Midbrain (tissue), 1 donor: ENCODE data around the gene CDR2.
"Not testable (repeated sequence)": the region's sequence is repeated elsewhere in the genome, so short reads cannot be mapped to it uniquely, and the experiment has no call there.

Experiments used
- DNase-seq: peaks from one replicate; lab custom pipeline; 2025; lab: John Stamatoyannopoulos, UW

CDR2 gene

DNA sequence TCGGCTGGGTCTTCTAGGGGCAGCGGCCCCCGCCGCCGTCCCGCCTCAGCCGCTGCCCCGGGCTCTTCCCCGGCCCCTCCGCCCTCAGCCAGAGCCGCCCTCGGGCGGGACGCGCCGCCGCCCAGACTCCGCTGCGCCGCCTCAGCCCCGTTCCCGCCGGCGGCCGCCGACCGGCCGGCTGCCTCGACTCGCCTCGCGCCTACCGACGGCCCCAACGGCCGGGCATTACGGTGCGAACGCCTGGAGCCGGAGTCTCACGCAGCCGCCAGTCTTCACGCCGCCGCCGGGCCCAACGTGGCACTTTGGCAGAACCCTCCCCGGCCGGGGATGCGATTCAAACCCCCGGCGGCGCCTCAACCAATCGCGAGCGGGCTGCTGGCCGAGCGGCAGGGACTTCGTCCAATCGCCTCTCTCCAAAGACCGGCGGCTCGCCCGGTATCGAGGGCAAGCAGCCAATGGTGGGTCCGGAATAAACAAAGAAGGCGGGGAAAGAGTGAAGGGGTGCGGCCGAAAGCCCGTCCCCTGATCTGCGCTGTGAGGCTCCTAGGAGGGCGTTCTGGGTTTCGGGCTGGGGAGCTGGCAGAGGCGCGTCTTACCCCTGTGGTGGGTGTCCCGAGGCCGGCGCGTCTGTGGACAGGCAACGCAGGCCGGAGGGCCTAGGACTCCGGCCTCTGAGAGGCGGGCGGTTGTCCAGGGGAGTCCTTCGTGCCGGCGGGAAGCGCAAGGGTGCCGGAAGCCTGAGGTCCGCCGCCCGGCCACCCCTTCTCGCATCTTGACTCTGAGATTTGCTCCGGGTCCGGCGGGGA, at the start of gene CDR2:
Gene CDR2, minus strand, starts transcription at position 309 of the 806 bp plus-strand sequence. CDS start 310 bp downstream, outside the sequence.
- DNase-seq = peak; percentile 98

GRCh38 chr16:22423716-22424115, 49.3 kb upstream of the CDR2 start:
- DNase-seq = no peak

DNA sequence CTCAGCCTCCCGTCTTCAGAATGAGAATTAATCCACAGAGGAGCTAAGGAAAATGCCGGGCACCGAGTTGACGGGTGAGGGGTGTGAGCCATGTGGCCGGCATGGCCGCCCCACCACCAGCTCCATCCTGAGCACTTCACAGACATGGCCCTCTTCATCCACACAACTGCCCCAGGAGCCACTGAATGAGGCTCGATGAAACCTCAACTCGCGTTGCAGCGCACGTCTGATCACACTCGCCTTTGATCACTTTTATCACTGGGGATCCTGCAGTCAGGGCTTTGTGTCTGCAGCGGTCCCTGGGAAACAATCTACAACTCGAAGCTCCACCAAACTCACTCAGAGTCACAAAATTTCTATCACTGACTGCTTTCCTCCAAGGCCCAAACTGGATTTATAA, 46.7 kb upstream of the CDR2 start:
- DNase-seq = no peak

DNA sequence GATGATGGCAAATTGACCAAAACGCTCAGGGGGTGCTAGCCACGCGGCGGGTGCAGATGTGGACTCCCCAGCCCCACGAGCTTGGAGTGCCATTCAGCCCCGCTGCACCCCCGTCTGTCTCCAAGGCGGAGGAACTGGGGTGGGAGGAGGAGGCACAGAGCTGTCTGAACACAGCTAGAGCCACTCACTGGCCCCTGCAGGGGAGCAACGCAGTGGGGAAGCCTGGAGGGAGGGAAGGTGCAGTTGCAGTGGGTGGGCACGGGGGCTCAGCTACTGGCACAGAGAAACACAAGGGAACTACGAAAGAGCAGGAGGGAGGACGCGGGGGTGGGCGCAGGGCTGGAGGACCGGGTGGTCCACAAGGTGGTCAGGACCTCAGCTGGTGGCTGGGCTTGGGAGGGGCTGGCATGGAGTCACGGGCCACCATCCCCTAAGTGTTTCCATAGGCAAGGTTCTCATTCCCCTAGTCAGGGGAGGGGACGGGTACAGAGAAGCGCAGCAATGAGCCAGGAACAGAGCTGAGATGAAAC, 46.3 kb upstream of the CDR2 start:
- DNase-seq = no peak

- no peak for DNase-seq
Observed at GRCh38 chr16:22419908-22420307, 45.5 kb upstream of the CDR2 start.

- no peak for DNase-seq
Observed at GRCh38 chr16:22418826-22419225, 44.4 kb upstream of the CDR2 start.

DNA sequence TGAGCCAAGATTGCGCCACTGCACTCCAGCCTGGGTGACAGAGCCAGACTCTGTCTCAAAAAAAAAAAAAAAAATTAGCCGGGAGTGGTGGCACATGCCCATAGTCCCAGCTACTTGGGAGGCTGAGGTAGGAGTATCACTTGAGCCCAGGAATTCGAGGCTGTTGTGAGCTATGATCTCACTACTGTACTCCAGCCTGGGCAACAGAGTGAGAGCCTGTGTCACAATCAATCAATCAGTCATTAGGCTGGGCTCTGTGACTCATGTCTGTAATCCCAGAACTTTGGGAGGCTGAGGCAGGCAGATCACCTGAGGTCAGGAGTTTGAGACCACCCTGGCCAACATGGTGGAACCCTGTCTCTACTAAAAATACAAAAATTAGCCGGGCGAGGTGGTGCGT, 43.4 kb upstream of the CDR2 start:
- DNase-seq = not testable (repeated sequence)

DNA sequence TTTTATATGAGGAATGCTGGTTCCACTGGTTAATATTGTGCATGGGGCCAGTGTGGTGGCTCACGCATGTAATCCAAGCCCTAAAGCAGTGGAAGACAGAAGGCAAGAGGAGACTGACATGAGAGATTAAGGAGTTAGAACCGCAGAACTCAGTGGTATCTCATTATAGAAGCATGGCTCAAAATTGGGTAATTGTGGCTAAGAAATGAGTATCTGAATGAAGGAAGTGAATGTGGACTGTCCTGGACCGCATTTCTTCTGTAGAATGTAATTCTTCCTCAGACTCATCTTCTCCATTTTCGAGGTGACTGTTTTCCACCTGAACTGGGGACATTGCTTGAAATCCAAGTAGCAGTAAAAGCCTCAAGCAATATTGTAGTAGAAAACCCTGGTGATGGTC, 42.6 kb upstream of the CDR2 start:
- DNase-seq = no peak

- no peak for DNase-seq
Observed at GRCh38 chr16:22413819-22414218, 39.4 kb upstream of the CDR2 start.

- DNase-seq = no peak
Observed at GRCh38 chr16:22407486-22407885, 33.1 kb upstream of the CDR2 start.

- DNase-seq = no peak
Observed at GRCh38 chr16:22402191-22402590, 27.8 kb upstream of the CDR2 start.

- no peak for DNase-seq
Observed at GRCh38 chr16:22400900-22401299, 26.5 kb upstream of the CDR2 start.

- DNase-seq = no peak
Observed at GRCh38 chr16:22397931-22398330, 23.5 kb upstream of the CDR2 start.

DNA sequence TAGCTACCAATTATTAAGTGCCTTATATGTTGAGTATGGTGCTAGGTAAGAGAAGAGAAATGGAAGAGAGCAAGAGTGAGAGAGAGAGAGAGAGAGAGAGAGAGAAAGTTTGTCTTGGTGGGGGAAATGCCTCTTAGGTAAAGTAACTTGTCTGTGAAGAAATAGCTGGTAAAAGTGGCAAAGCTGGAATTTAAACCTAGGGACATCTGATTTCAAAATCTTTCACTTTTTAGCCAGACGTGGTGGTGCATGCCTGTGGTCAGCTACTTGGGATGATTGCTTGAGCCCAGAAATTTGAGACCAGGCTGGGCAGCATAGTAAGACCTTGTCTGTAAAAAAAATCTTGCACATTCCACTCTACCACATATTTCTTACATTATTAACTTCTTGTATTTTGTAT, 23.0 kb upstream of the CDR2 start:
- DNase-seq = no peak

GRCh38 chr16:22395960-22396359, 21.5 kb upstream of the CDR2 start:
- DNase-seq = no peak

- DNase-seq = no peak
Observed at GRCh38 chr16:22394121-22394520, 19.7 kb upstream of the CDR2 start.

- DNase-seq = no peak
Observed at GRCh38 chr16:22388101-22388644, 13.8 kb upstream of the CDR2 start.

DNA sequence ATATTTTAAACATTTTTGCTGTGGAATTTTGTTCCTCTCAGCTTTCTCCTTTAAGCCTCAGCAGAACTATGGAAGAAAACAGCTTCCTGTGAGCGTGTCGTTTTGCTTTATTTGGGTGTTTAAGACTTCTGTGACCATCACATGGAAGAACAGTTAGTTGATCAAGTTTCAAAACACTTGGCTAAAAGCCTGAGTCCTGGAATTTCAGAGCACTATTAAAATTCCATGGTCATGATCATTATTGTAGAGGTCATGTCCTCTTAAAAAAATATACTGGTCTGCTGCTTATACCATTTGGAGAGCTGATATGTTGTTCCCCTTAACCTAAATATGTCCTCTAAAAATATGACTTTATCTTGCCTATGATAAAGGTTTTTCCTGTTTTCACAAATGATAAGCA, 12.6 kb upstream of the CDR2 start:
- no peak for DNase-seq

GRCh38 chr16:22385196-22385595, 10.8 kb upstream of the CDR2 start:
- no peak for DNase-seq

DNA sequence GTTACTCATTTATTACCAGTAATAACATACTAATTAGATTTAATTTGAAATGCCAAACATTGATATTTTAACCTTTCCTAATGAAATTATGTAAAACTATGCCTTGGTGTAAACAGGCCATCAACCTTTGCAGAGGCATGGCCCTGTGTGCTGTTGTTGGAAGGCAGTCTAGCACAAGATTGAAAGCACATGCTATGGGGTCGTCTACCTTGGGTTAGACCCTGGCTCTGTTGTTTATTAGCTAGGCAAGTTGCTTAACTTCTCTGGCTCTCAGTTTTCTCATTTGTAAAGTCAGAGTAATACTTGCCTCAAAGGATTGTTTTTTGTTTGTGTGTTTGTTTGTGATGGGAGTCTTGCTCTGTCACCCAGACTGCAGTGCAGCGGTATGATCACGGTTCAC, 9.4 kb upstream of the CDR2 start:
- DNase-seq = no peak

- no peak for DNase-seq
Observed at GRCh38 chr16:22381392-22381791, 7.0 kb upstream of the CDR2 start.

- DNase-seq = no peak
Observed at GRCh38 chr16:22380529-22380928, 6.1 kb upstream of the CDR2 start.

DNA sequence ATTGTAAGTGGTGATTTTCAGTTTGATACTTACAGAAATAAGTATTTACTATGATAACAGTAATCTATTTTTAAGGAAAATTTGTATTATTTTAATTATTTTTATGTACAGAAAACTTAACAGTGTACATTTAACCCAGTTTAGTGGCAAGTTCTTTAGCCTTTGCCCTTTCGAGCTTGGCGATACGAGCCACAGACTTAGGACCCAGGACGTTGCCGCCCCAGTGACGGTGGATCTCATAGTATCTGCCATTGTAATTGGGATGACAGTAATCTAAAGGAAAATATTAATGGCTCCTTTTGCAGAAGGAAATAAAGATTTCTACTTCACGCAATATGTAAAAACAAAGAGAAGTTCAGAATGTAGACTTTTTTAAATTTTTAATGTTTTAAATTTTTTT, 5.2 kb upstream of the CDR2 start:
- DNase-seq = no peak
